ENCODE measurements around the gene CHRM5.

CHRM5 gene

DNA sequence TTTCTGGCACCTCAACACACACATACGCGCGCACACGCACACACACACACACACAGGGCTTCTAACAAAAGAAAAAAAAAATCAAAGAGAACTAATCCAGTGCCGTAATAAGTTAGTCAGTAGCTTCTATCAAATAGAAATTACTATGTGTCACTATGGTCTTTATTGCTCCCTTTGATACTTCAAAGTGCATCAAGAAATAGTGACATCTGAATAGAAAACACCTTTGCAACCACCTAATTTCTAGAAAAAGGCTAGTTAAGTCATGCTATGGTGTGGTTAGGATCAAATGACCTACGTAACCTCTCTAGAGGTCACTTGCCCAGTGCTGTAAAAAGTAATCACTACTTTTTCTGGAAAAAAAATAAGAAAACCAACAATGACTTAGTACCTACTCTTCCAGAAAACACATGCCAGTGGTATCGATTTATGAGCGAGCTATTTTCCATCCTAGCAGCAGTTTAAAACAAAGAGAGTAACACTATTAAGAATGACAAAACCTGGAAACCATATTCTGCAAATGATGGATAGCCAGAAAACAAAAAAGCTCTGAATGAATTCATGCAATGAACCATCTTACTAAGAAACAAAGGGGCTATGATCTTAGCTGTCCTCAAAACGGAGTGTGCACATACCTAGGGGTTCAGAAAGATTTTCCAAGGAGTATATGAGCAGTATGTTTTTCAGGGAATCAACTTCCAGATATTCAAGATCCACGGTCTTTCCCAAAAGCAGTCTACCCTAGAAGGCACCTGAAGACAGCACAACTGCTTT, 63.9 kb downstream of the CHRM5 start:
- no peaks in the 10 kb centered on the region for H3K36me3 ChIP-seq (replicated peaks)
- DNase-seq, result no peak
- TF ChIP-seq, protein P1, sequence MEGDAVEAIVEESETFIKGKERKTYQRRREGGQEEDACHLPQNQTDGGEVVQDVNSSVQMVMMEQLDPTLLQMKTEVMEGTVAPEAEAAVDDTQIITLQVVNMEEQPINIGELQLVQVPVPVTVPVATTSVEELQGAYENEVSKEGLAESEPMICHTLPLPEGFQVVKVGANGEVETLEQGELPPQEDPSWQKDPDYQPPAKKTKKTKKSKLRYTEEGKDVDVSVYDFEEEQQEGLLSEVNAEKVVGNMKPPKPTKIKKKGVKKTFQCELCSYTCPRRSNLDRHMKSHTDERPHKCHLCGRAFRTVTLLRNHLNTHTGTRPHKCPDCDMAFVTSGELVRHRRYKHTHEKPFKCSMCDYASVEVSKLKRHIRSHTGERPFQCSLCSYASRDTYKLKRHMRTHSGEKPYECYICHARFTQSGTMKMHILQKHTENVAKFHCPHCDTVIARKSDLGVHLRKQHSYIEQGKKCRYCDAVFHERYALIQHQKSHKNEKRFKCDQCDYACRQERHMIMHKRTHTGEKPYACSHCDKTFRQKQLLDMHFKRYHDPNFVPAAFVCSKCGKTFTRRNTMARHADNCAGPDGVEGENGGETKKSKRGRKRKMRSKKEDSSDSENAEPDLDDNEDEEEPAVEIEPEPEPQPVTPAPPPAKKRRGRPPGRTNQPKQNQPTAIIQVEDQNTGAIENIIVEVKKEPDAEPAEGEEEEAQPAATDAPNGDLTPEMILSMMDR (IDR thresholded peaks at IDR 0.05; ENCODE audit: low read depth, low read length, missing control alignments), result no peak
- no peak overlapping the region for H3K4me3 ChIP-seq (ENCODE audit: low read depth, low read length)
- no peaks in the 10 kb centered on the region for H3K27me3 ChIP-seq (replicated peaks)
- no peak overlapping the region for H3K27ac ChIP-seq
- in situ Hi-C loops (cut with HindIII; ENCODE audit: low pct_ligation_motif_present, low sequenced_read_pairs), result no loop called here

- H3K27me3 ChIP-seq (replicated peaks), result no peaks in the 10 kb centered on the region
- TF ChIP-seq, protein P1 (IDR thresholded peaks at IDR 0.05; ENCODE audit: low read depth, low read length, missing control alignments), result no peak
- in situ Hi-C loops (cut with HindIII; ENCODE audit: low pct_ligation_motif_present, low sequenced_read_pairs), result no loop called here
- peak overlapping the region; percentile 88 for H3K4me3 ChIP-seq (ENCODE audit: low read depth, low read length)
- H3K36me3 ChIP-seq (replicated peaks), result no peaks in the 10 kb centered on the region
- H3K27ac ChIP-seq, result peak overlapping the region; percentile 90
- peak; percentile 57 for DNase-seq
These were observed 70.0 kb downstream of the CHRM5 start for GRCh38 chr15:34038023-34038870.

DNA sequence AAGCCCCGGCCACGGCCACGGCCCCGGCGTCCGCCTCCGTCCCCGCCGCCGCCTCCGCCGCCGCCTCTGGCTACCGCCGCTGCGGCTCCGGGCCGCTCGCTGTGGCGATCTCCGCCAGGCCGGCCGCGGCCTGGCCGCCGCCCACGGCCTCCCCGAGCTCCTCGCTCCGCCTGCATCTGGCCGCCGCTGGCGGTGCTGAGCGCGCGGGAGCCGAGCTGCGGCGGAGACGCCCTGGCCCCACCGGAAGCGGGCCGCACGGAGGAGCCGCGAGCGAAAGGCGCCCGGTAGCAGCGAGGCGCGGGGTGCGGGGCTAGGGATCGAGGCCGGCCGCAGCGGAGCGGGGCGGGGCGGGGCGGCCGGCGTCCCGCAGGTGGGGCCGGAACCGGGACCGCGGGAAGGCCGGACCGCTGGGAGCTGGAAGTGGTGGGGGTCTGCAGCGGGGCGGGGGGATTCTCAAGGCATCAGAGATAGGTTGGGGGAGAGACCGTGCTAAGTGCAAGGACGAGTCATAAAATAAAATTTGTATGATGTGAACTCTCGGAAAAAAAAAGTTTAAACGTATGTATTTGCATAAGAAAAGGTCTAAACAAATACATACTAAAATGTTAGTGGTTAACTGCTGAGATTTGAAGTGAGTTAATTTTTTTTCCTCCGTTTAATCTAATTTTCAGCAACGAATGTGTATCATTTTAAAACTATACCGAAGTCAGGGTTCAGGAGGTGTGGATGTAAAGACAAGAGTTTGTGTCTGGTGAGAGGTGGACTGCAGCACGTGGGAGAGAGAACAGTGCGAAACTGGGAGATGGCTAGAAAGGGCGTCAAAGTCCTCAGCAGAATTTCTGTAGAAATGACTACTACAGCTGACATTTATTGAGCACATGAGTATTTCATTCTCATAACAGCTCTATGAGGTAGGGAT, 70.8 kb downstream of the CHRM5 start, which contains the start of gene AVEN:
Gene AVEN (minus strand): TSS at position 334 of the 919 bp plus-strand sequence. CDS start 158 bp downstream, at position 176.
- in situ Hi-C loops (cut with HindIII; ENCODE audit: low pct_ligation_motif_present, low sequenced_read_pairs), result no loop called here
- DNase-seq, result peak; percentile 16
- no peaks in the 10 kb centered on the region for H3K27me3 ChIP-seq (replicated peaks)

GRCh38 chr15:34039790-34040113, 71.5 kb downstream of the CHRM5 start:
- H3K4me3 ChIP-seq (ENCODE audit: low read depth, low read length), result peak overlapping the region; percentile 88
- no peak overlapping the region for H3K27ac ChIP-seq
- in situ Hi-C loops (cut with HindIII; ENCODE audit: low pct_ligation_motif_present, low sequenced_read_pairs), result no loop called here
- H3K27me3 ChIP-seq (replicated peaks), result no peaks in the 10 kb centered on the region
- TF ChIP-seq, protein P1 (IDR thresholded peaks at IDR 0.05; ENCODE audit: low read depth, low read length, missing control alignments), result no peak
- no peaks in the 10 kb centered on the region for H3K36me3 ChIP-seq (replicated peaks)
- DNase-seq, result no peak

More for the DNA sequence above, 70.8 kb downstream of the CHRM5 start, which contains the start of gene AVEN:
- TF ChIP-seq, protein P1 (IDR thresholded peaks at IDR 0.05; ENCODE audit: low read depth, low read length, missing control alignments), result no peak
- no peaks in the 10 kb centered on the region for H3K36me3 ChIP-seq (replicated peaks)
- peak within 1 kb of the TSS; percentile 88 for H3K4me3 ChIP-seq (ENCODE audit: low read depth, low read length)
- peak within 1 kb of the TSS; percentile 90 for H3K27ac ChIP-seq

DNA sequence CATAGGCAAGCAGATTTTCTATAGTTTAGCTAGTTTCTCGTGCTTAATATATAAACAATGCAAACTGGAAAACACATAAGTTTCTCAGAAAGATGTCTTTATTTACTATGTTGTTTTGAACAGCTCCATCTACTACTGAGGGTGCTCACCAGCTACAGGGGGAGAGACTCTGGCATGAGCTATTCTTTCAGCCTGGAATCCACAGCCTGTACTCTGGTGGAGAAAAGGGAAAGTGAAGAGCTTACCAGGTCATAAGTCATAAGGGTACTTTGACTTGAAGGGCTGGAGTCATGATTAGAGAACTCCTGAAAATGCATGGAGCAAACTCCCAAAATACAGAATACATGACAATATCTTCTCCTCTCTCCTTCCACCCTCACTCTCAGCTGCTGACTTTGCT, 75.1 kb downstream of the CHRM5 start:
- H3K27ac ChIP-seq, result no peak overlapping the region
- H3K36me3 ChIP-seq (replicated peaks), result no peaks in the 10 kb centered on the region
- TF ChIP-seq, protein P1 (IDR thresholded peaks at IDR 0.05; ENCODE audit: low read depth, low read length, missing control alignments), result no peak
- in situ Hi-C loops (cut with HindIII; ENCODE audit: low pct_ligation_motif_present, low sequenced_read_pairs), result no loop called here
- no peak for DNase-seq
- no peak overlapping the region for H3K4me3 ChIP-seq (ENCODE audit: low read depth, low read length)
- no peaks in the 10 kb centered on the region for H3K27me3 ChIP-seq (replicated peaks)

Measured in brain microvascular endothelial cell (primary cell).